ENCODE results near the gene PACRG. TPM values are rescaled to one million over a fixed set of nuclear protein-coding genes. Genes with fewer than 3 reads are reported as not detected.

Gene PACRG
- total RNA-seq, 1 experiment from 2014 or later: 0.26 TPM

- Mint-ChIP-seq H3K27me3 (ENCODE audit: low read depth) (no peaks in the 10 kb centered on the region; the same call in 1 of the 2 replicates), H3K9me3 (no peaks in the 10 kb centered on the region), H3K27ac (no peak overlapping the region), H3K4me1 (peaks cover 0 to 16% of the 10 kb centered on the region in 2 experiments; a peak in 2 of 4 replicates), H3K36me3 (ENCODE audit: insufficient read depth in 1 of 3, low read depth in 3 of 3) (no peaks in the 10 kb centered on the region; a peak in 1 of 7 replicates), H3K4me3 (no peak overlapping the region)
- Histone ChIP-seq H3K27ac (ENCODE audit: insufficient read length, low read depth, low read length) (no peak overlapping the region), H3K56ac (ENCODE audit: insufficient read length, low read depth, low read length) (no peak overlapping the region), H3K4me2 (ENCODE audit: insufficient read depth, insufficient read length, low read length) (no peak overlapping the region), H4K8ac (replicated peaks; ENCODE audit: insufficient read length, low read depth, low read length) (no peak overlapping the region), H2BK20ac (ENCODE audit: low read depth, low read length, poor library complexity, severe bottlenecking) (no peak overlapping the region), H3K27me3 (ENCODE audit: insufficient read depth, low read length) (no peaks in the 10 kb centered on the region), H3K23me2 (ENCODE audit: insufficient read length, low read depth, low read length, poor library complexity, severe bottlenecking) (no peaks in the 10 kb centered on the region), H4K20me1 (ENCODE audit: control insufficient read depth, insufficient read depth, insufficient read length) (no peaks in the 10 kb centered on the region), H3K23ac (ENCODE audit: insufficient read length, low read depth, low read length) (no peak overlapping the region), H2BK5ac (ENCODE audit: insufficient read length, low read length) (no peak overlapping the region), H3K14ac (ENCODE audit: insufficient read depth, low read length) (no peak overlapping the region; the same call in 1 of the 2 replicates), H3T11ph (ENCODE audit: low read length) (no peak overlapping the region), H4K5ac (ENCODE audit: insufficient read length, low read depth, low read length) (no peak overlapping the region), H3K18ac (ENCODE audit: insufficient read length, low read depth, low read length) (no peak overlapping the region), H2BK12ac (ENCODE audit: insufficient read length, low read depth, low read length) (no peak overlapping the region), H2BK15ac (ENCODE audit: low read depth, low read length) (no peak overlapping the region), H3K9ac (ENCODE audit: extremely low read depth, insufficient read length, low read length) (no peak overlapping the region), H3K9me3 (ENCODE audit: control insufficient read depth, low read depth, low read length) (no peaks in the 10 kb centered on the region), H2AFZ (ENCODE audit: low read length) (no peak overlapping the region), H4K91ac (ENCODE audit: insufficient read length, low read depth, low read length) (no peak overlapping the region), H2AK5ac (ENCODE audit: insufficient read length, low read length) (no peak overlapping the region), H3K79me2 (ENCODE audit: insufficient read depth, low read length) (no peaks in the 10 kb centered on the region), H3K4me1 (ENCODE audit: insufficient read depth, low read length) (no peaks in the 10 kb centered on the region), H3K79me1 (ENCODE audit: insufficient read depth, low read depth, low read length, poor library complexity, severe bottlenecking) (no peaks in the 10 kb centered on the region), H3K4ac (ENCODE audit: low read depth, low read length) (no peak overlapping the region), H2BK120ac (ENCODE audit: low read depth, low read length, poor library complexity, severe bottlenecking) (no peak overlapping the region)
- DNase-seq: no peak
- WGBS (ENCODE audit: extremely low coverage, insufficient read length, low lambda C conversion rate): no CpG with 5 or more reads among the region's 10 CpGs
- TF ChIP-seq CTCF (conservative IDR thresholded peaks at IDR 0.05): no peak
Measured at GRCh38 chr6:162900503-162900902, 172.7 kb downstream of the PACRG start.
